Measurements from ENCODE around the gene CTLA4.

CTLA4 gene

DNA sequence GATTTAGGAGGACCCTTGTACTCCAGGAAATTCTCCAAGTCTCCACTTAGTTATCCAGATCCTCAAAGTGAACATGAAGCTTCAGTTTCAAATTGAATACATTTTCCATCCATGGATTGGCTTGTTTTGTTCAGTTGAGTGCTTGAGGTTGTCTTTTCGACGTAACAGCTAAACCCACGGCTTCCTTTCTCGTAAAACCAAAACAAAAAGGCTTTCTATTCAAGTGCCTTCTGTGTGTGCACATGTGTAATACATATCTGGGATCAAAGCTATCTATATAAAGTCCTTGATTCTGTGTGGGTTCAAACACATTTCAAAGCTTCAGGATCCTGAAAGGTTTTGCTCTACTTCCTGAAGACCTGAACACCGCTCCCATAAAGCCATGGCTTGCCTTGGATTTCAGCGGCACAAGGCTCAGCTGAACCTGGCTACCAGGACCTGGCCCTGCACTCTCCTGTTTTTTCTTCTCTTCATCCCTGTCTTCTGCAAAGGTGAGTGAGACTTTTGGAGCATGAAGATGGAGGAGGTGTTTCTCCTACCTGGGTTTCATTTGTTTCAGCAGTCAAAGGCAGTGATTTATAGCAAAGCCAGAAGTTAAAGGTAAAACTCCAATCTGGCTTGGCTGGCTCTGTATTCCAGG lies at the start of gene CTLA4:
CTLA4 (plus strand) TSS at position 211 of the 640 bp plus-strand sequence; CDS start at position 383, 172 bp downstream.
- in situ Hi-C loops (cut with HindIII; ENCODE audit: low sequenced_read_pairs): no loop called here

- in situ Hi-C loops (cut with HindIII; ENCODE audit: low sequenced_read_pairs): no loop called here
Measured at GRCh38 chr2:203818656-203819055, 48.9 kb upstream of the CTLA4 start.

DNA sequence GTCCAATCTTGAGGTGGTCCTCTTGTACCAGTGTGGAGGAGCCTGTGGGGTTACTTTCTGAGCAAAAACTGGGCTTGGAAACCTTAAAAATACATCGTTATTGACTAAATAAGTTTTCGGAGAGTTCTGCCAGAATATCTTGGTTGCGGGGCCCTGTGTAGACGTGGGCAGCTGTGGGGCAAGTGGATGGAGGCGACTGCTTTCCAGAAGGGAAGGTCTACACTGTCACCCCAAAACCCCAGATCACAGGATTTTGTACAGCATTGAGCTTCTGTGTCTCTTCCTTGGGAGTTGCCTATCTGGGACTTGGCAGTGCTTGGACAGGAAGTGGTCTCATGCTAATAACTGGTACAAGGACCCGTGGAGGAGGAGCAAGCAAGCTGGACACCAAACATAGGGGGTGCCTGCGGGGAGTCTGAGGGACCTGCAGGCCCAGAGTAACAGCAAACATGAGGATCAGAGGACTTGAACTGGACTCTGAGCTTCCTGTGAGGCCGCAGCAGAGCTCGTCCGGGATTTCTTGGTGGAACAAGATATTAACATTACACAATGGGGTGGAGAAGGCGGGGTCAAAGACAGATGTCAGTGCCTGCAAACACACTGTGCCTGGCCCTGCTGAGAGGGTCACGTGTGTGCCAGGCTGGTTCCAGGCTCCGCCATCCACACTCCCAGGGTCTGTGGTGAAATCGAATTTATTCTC lies 48.0 kb upstream of the CTLA4 start:
- in situ Hi-C loops (cut with HindIII; ENCODE audit: low sequenced_read_pairs): no loop called here

- in situ Hi-C loops (cut with HindIII; ENCODE audit: low sequenced_read_pairs): no loop called here
Measured at GRCh38 chr2:203820969-203821368, 46.6 kb upstream of the CTLA4 start.

DNA sequence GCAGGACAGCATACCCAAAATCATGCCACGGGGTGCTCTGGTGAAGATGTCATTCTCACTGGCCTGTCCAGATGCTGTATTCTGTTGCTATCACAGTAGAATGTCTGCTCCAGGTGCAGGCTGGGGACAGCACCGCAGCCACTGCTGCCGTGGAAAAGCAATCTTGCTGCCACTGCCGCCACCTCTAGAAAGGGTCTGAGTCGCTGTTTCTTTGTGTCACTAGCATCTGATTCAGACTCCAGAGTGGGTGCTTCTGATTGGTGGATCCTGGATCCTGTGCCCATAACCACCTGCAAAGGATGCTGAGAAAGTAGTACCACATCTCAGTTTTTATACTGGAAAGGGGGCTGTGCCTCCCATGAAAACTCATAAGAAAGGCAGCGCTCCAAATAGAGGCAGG lies 45.3 kb upstream of the CTLA4 start:
- in situ Hi-C loops (cut with HindIII; ENCODE audit: low sequenced_read_pairs): no loop called here

DNA sequence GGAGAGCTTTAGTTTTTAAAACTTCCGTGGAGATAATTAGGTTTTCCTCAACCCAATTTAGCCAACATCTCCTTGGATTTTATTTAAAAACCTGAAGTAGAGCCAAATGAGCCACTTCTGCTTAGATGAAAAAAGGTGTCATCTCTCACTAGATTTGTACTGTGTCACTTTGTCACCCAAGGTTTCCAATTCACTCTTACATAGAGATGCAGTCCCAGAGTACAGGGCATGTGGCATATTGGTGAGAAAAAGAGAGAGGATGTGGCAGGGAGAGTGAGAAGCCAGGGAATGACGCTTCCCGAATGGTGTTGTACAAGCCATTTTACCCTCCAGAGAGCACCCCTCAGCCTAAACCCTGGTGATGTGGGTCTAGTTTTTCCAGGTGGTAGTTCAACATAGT lies 44.4 kb upstream of the CTLA4 start:
- in situ Hi-C loops (cut with HindIII; ENCODE audit: low sequenced_read_pairs): no loop called here

GRCh38 chr2:203824057-203824456 lies 43.5 kb upstream of the CTLA4 start:
- in situ Hi-C loops (cut with HindIII; ENCODE audit: low sequenced_read_pairs): no loop called here

DNA sequence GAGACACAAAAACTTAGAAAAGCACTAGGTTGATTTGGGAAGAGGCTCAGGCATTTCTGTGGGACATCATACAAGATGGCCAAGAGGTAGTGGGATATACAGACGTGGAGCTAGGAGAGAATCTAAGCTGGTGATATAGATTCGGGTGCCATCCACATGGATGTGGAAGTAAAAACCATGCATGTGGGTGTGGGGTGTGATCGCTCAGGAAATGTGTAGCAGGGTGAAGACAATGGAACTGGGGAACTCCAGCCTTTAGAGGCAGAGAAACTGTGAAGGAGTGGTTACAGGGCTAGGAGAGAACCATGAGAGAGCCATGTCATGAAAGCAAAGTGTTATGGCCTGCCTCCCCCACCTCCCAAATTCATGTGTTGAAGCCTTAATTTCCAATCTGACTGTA lies 43.0 kb upstream of the CTLA4 start:
- in situ Hi-C loops (cut with HindIII; ENCODE audit: low sequenced_read_pairs): no loop called here

DNA sequence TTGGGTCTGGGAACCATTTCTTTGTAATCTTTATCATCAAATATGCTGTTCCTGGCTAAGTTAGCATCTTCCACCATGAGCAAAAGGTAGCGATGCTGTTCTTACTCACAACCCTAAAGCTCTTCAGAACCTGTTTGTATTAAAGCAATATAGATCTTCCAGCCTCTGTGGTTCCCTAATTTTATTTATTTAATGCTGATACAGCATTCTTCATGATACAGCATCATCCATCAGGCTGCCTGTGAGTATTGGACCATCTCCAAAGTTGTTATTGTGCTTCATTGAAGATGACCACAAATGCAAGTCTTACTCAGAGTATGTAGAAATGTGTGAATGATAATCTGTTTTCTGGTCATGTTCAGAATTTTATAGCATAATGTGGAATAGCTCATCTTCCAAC lies 40.9 kb upstream of the CTLA4 start:
- in situ Hi-C loops (cut with HindIII; ENCODE audit: low sequenced_read_pairs): no loop called here

- in situ Hi-C loops (cut with HindIII; ENCODE audit: low sequenced_read_pairs): no loop called here
Measured at GRCh38 chr2:203830304-203831055, 37.1 kb upstream of the CTLA4 start.

GRCh38 chr2:203835420-203835819 lies 32.2 kb upstream of the CTLA4 start:
- in situ Hi-C loops (cut with HindIII; ENCODE audit: low sequenced_read_pairs): no loop called here

DNA sequence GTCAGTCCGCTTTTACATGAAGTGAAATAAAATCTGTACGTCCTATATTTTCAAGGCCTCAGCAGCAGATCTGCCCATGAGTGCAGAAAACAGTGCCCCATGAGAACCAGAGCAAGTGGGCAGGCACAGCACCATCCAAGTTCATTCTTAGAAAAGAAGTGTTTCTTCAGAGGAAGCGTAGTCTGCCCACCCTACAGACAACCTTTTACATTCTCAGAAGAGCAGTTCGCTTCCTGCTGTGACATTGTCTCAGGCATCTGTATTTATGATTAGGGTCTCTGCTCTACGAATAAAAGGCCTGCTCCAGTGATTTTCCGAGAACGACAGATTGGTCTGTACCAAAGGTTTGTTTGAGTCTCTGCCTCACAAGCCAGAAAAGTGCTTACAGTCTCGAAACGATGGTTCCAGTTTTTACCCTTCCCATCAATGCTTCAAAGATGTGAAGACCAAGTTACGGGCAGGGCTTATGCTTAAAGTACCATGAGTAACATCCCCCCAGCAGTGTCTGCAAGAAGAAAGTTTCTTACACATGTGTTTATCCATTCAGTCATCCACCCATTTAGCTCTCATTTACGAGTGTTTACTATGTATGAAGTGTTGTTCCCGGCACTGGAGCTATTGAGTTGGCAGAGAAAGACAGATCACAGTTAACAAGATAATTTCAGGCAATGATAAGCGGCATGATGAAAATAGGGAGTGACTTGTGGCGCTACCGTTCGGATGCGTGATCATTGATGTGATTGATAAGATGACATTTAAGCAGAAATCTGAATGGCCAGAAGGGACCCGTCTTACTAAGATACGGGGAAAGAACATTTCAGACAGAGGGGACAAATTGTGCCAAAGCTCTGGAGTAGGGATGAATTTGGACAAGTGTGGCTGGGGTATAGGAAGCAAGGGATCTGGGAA lies 31.4 kb upstream of the CTLA4 start:
- in situ Hi-C loops (cut with HindIII; ENCODE audit: low sequenced_read_pairs): no loop called here

- in situ Hi-C loops (cut with HindIII; ENCODE audit: low sequenced_read_pairs): no loop called here
Measured at GRCh38 chr2:203840655-203841205, 26.8 kb upstream of the CTLA4 start.

GRCh38 chr2:203841654-203842053 lies 25.9 kb upstream of the CTLA4 start:
- in situ Hi-C loops (cut with HindIII; ENCODE audit: low sequenced_read_pairs): no loop called here

DNA sequence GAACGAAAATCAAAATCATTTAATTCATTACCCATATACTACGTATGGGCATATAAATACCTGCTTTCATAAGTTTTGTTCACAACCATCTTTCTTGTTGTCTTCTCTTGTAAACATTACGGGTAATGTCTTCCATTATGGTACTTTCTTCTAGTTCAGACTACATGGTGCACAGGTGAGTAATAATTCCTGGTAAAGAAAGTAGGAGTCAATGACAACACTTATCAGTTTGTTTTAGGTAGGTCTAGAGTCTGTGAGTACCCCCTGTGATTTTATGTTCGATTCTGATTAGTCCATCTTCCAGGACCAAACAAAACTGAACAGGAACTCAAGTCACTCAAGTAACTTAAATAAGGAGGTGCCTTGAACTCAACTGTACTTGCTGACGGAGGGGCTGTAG lies 25.2 kb upstream of the CTLA4 start:
- in situ Hi-C loops (cut with HindIII; ENCODE audit: low sequenced_read_pairs): no loop called here

GRCh38 chr2:203846490-203847105 lies 21.0 kb upstream of the CTLA4 start:
- in situ Hi-C loops (cut with HindIII; ENCODE audit: low sequenced_read_pairs): no loop called here

DNA sequence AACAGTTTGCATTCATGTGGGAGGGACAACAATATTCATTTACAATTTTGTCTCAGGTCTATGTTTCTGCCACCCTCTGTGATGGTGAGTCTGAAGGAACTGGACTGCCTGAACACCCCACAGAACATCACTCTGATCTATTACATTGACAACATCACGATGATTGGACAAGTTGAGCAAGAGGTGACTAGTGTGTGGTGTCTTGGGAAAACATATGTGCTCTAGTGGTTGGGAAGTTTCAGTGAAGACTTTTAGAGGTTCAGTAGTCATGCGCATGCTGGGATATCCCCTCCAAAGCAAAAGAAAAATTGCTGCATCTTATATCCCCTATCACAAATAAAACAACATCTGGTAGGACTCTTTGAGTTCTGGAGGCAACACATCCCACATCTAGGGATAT lies 18.6 kb upstream of the CTLA4 start:
- in situ Hi-C loops (cut with HindIII; ENCODE audit: low sequenced_read_pairs): no loop called here

- in situ Hi-C loops (cut with HindIII; ENCODE audit: low sequenced_read_pairs): no loop called here
Measured at GRCh38 chr2:203852760-203853159, 14.8 kb upstream of the CTLA4 start.

DNA sequence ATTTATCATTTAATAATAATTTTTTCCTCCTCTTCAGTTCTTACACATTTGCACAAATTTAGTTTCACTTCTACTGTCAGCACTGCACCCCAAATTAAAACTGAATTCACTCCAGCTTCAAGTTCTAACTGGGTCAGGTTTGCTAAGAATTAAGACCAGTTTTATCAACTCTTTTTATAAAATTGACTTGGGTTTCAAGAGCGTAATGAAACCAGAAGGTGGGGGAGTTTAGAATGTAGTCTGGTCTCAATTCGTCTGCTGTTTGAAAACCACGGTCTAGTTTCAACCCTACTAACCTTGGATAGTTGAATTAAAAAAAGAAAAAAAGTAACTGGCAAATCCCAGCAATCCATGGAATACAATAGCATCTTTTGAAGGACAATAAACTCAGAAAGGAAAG lies 14.3 kb upstream of the CTLA4 start:
- in situ Hi-C loops (cut with HindIII; ENCODE audit: low sequenced_read_pairs): no loop called here

DNA sequence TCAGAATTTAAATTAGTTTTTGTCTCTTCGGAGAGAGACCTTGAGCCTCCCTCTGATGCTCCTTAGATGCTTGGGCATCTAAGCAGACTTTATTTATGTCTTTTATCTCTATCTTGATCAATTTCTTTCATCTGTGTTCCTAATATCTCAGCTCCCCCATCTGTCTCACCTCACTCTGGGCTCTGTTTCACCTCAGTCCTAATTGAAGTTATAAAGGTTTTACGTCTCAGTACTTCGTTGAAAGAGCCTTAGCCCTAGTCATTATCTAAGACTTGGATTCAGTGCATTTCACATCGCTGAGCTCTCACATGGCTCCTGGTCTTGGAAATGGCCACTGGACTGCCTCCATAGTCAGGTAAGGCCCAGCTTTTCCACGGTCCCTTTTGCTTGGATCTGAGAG lies 13.8 kb upstream of the CTLA4 start:
- in situ Hi-C loops (cut with HindIII; ENCODE audit: low sequenced_read_pairs): no loop called here

All from DLD1 (cell line).